A172 (cell line): ENCODE results near the gene NUMBL. TPM values are rescaled to one million over a fixed set of nuclear protein-coding genes. Genes with fewer than 3 reads are reported as not detected.
"Not testable (repeated sequence)": the region's sequence is repeated elsewhere in the genome, so short reads cannot be mapped to it uniquely, and the experiment has no call there.

Source experiments
- DNase-seq: peaks from one replicate; pipeline ENCODE4 v3.0.0-alpha.2; 2015; ENCODE audit warnings: low spot score
- total RNA-seq: library from RNA; depleted of rRNA; stranded (reverse); fragments of >200 nt; shearing (Covaris generic); gene quantifications from 2 replicates; pipeline ENCODE4 v1.2.3, GENCODE V29; 2014; rRNA removed

Gene NUMBL
- total RNA-seq, result 23.7 and 32.7 TPM in 2 replicates

GRCh38 chr19:40690050-40690692 lies at the start of gene NUMBL:
TSS of gene NUMBL (minus strand) at chr19:40690651. CDS start at chr19:40690483, 168 bp downstream.
- DNase-seq, result no peak

DNA sequence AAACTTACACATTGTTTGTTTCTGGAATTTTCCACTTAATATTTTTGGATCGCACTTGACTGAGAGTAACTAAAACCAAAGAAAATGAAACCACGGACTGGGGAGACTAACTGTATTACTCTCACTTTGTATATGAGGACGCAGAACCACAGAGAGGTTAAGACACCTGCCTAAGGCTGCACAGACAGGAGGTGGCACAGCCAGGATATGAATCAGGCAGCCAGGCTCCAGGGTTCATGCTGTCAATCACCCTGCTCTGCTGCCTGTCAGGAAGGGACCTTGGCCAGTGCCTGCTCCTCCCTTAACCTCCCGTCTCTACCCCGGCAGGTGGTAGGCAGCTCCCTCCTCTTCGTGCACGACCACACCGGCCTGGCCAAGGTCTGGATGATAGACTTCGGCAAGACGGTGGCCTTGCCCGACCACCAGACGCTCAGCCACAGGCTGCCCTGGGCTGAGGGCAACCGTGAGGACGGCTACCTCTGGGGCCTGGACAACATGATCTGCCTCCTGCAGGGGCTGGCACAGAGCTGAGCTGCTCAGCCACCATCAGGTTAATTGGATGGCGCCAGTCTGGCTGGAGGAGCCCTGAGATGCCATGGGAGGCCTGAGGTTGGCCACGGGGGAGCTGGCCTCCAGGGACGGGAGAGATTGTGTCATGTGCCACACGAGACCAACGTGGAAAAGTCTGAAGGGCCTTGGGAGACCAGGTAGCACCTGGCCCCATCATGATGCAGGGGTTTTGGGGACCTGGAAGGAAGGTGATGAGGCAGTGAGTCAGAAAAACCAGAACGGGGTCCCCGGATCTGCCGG lies 48.8 kb upstream of the NUMBL start:
- DNase-seq, result no peak

DNA sequence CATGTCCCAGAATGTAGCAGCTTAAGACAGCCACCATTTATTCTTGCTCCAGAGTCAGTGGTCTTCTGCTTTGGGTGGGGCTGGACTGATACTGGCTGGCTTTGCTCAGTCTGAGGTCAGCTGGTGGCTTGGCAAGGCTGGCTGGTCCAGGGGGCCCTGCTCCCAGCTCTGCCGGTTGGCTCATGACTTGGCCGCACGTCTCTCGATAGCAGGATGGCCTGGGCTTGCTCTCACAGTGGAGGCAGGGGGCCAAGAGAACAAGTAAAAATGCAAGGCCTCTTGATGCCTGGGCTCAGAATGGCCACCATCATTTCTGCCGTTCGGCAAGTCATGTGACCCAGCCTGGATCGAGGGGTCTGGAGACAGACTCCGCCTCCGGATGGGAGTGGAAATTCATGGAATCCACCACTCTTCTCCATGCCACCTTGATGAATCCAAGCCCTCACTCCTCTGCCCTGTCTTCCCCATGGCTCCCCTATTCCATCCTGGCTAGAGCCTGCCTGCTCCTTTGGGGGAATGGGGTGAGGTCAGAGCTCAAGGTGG lies 46.7 kb upstream of the NUMBL start:
- DNase-seq, result no peak

DNA sequence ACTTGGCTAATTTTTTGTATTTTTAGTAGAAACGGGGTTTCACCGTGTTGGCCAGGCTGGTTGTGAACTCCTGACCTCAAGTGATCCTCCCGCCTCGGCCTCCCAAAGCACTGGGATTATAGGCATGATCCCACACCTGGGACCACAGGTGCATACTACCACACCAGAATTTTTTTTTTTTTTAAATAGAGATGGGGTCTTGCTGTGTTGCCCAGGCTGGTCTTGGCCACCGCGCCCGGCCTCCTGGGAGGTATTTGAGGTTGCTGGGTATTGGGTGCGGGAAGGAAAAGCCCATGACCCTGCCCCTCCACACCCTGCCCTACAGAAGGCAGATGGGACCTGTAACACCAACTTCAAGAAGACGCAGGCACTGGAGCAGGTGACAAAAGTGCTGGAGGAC lies 46.2 kb upstream of the NUMBL start:
- no peak for DNase-seq

DNA sequence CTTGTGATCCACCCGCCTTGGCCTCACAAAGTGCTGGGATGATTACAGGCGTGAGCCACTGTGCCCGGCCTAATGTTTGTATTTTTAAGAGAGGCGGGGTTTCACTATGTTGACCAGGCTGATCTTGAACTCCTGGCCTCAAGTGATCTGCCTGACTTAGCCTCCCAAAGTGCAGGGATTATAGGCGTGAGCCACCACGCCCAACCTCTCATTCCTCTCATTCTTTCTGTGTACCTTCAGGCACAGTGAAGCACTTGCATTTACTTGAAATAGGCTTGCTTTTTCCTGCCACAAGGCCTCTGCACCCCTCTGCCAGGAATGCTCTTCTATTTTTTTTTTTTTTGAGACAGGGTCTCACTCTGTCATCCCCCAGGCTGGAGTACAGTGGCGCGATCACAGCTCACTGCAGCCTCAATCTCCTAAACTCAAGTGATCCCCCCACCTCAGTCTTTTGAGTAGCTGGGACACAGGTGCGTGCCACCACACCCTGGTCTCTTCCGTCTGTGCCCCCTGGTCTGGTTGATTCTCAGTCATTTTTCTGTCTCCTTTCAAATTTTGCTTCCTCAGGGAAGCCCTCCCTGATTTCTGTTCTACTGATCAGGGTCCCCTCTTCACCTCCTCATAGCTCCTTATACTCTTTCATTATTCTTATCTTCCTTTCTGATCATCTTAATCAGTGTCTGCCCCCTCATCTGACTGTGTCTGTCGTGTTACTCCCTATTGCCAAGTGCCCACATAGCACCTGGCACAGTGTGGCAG lies 44.7 kb upstream of the NUMBL start:
- DNase-seq, result no peak

- DNase-seq, result no peak
Measured at GRCh38 chr19:40733149-40733548, 42.7 kb upstream of the NUMBL start.

DNA sequence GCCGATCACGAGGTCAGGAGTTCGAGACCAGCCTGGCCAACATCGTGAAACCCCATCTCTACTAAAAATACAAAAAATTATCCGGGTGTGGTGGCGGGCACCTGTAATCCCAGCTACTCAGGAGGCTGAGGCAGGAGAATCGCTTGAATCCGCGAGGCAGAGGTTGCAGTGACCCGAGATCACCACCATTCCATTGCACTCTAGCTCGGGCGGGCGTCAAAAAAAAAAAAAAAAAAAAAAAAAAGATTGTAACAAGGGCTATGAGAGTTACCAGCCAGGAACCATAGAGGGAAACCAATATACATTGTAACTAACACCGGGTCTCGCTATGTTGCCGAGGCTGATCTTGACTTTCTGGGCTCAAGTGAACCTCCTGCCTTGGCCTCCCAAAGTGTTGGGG lies 41.9 kb upstream of the NUMBL start:
- DNase-seq, result not testable (repeated sequence)

DNA sequence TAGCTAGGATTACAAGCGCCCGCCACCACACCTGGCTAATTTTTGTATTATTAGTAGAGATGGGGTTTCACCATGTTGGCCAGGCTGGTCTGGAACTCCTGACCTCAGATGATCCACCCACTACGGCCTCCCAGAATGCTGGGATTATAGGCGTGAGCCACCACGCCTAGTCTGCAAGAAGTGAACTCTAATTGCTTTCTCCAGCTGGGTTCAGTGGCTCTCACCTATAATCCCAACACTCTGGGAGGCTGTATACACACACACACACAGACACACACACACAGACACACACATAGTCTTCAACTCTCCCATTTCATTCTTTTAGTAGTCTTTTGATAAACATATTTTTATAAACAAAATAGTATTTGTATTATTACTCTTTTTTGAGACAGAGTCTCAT lies 39.6 kb upstream of the NUMBL start:
- not testable (repeated sequence) for DNase-seq

- no peak for DNase-seq
Measured at GRCh38 chr19:40726279-40726678, 35.8 kb upstream of the NUMBL start.

DNA sequence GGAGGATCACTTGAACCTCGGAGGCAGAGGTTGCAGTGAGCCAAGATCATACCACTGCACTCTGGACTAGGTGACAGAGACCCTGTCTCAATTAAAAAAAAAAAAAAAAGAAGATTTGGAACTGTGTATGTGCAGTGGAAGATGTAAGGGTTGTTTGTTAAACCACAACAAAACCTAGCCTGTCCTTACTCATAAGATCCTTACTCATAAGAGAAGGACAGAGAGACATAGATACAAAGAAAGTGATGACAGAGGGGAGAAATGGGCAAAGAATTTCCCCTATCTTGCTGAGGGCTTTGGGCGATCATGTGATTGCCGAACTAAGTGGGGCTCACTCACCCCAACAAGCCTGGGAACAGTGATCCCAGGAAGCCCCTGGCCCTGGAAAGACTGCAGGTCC lies 34.4 kb upstream of the NUMBL start:
- no peak for DNase-seq

DNA sequence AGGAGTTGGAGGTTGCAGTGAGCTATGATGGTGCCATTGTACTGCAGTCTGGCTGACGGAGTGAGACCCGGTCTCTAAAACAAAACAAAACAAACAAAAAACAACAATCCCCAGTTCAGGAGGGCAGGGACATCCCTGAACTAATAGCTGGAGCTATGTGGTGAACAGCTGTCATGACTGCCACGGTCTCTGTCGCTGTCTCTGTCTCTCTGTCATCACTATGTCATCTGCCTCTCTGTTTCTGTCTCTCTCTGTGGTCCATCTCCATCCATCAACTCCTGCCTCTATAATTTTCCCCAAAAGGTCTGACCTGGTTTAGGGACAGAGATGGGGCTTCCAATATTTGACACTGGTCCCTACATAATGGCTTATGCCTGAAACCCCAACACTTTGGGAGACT lies 33.9 kb upstream of the NUMBL start:
- no peak for DNase-seq

- DNase-seq, result no peak
Measured at GRCh38 chr19:40723661-40724254, 33.3 kb upstream of the NUMBL start.

DNA sequence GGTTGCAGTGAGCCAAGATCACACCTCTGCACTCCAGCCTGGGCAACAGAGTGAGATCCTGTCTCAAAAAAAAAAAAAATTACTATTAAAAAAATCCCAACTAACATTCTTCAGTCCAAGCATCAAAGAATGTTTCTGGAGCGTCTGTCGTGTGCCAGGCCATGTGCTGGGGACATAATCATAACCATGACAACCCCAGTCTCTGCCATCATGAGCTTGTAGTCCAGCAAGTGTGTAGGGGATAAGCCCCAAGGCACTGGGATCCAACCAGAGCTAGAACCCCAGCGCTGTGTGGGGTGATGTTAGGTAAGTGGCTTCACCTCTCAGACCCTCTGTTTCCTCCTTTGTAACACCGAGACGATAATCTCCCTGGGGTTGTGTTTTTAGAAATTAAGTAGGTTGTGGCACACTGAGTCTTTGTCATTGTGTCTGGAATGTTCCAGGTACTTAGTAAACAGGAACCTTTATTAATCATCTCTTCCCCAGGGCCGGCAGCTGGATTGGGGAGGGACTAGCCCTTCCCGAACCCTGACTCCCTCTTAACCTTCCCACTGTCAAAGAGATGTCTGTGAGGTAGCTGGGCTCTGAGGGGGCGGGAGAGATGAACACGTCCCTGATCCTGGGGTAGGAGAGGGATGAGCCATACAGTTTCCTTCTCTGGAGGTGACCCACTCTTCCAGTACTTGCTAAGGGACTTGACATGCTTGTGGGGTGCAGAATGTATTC lies 31.6 kb upstream of the NUMBL start:
- DNase-seq, result no peak

DNA sequence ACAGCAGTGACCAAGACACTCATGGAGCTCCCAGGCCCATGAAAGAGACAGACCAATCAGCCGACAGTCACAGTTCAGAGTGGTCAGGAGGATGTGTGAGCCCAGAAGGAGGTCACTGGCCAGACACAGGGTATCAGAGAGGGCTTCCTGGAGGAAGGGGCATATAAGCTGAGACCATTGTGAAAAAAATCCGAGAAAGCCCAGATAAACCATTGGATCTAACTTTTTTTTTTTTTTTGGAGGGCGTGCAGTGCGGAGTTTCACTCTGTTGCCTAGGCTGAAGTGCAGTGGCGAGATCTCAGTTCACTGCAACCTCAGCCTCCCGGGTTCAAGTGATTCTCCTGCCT lies 30.7 kb upstream of the NUMBL start:
- DNase-seq, result no peak

DNA sequence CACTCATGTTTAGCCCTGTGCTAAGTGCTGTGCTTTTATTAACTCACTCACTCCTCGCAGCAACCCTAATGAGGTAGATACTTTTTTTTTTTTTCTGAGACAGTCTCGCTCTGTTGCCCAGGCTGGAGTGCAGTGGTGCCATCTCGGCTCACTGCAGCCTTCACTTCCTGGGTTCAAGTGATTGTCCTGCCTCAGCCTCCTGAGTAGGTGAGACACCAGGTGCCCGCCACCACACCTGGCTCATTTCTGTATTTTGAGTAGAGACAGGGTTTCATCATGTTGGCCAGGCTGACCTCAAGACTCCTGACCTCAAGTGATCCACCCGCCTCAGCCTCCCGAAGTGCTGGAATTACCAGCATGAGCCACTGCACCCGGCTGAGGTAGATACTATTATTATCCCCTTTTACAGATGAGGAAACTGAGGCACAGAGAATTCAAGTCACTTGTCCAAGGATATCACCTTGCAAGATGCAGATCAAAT lies 29.0 kb upstream of the NUMBL start:
- no peak for DNase-seq

GRCh38 chr19:40718774-40719391 lies 28.4 kb upstream of the NUMBL start:
- no peak for DNase-seq

GRCh38 chr19:40717880-40718773 lies 27.7 kb upstream of the NUMBL start:
- DNase-seq, result no peak

- DNase-seq, result no peak
Measured at GRCh38 chr19:40717325-40717879, 27.0 kb upstream of the NUMBL start.
